Measurements from ENCODE around the gene USPL1.
A peak's percentile ranks its signal among the peaks of the same experiment; 100 is the strongest.

USPL1 gene

GRCh38 chr13:30576528-30576927 lies 41.2 kb upstream of the USPL1 start:
- H3K14ac ChIP-seq (ENCODE audit: low read length in 2 of 2): no peak overlapping the region
- no peak overlapping the region for H4K91ac ChIP-seq (ENCODE audit: low read length)
- H2AK5ac ChIP-seq (ENCODE audit: low read length, severe bottlenecking): no peak overlapping the region
- H3K27ac ChIP-seq (ENCODE audit: low read length, poor library complexity, severe bottlenecking): no peak overlapping the region
- 78% methylated on average over 7 of the region's 7 CpGs for WGBS
- no peak overlapping the region for H3K4ac ChIP-seq (ENCODE audit: low read depth in 1 of 2, low read length in 2 of 2)
- H3K18ac ChIP-seq (ENCODE audit: low read depth in 1 of 2, low read length in 2 of 2): peak overlapping the region in 1 of 2 experiments; percentile 6
- H3K36me3 ChIP-seq (ENCODE audit: control insufficient read depth in 1 of 2, insufficient read depth in 2 of 2, low read depth in 1 of 2, low read length in 2 of 2): no peaks in the 10 kb centered on the region
- H3K9ac ChIP-seq (ENCODE audit: low read length): no peak overlapping the region
- peaks cover 7% of the 10 kb centered on the region for H3K79me1 ChIP-seq (replicated peaks; ENCODE audit: low read length, poor library complexity, severe bottlenecking)
- H3K4me1 ChIP-seq (ENCODE audit: control insufficient read depth, insufficient read depth, low read depth, low read length): peaks cover 4% of the 10 kb centered on the region
- no peak overlapping the region for H2BK12ac ChIP-seq (ENCODE audit: low read length in 2 of 2)
- no peak overlapping the region for H2BK5ac ChIP-seq (ENCODE audit: low read depth, low read length, poor library complexity, severe bottlenecking)
- H3K9me3 ChIP-seq (ENCODE audit: control insufficient read depth, low read length): no peaks in the 10 kb centered on the region
- H3K27me3 ChIP-seq (ENCODE audit: control insufficient read depth in 1 of 2, insufficient read depth in 1 of 2, low read length in 2 of 2): no peaks in the 10 kb centered on the region
- H2AFZ ChIP-seq (ENCODE audit: low read depth, low read length): no peak overlapping the region
- H3K4me2 ChIP-seq (ENCODE audit: low read length, poor library complexity, severe bottlenecking): no peak overlapping the region
- H4K8ac ChIP-seq (ENCODE audit: low read length): no peak overlapping the region
- H2BK120ac ChIP-seq (ENCODE audit: low read depth, low read length): no peak overlapping the region
- H3K4me3 ChIP-seq (ENCODE audit: insufficient read depth in 1 of 2, low read depth in 1 of 2, low read length in 2 of 2): no peak overlapping the region
- H3K23ac ChIP-seq (ENCODE audit: low read length in 2 of 2): no peak overlapping the region
- peak; percentile 48 for DNase-seq
- peak overlapping the region; percentile 46 for H2BK15ac ChIP-seq (ENCODE audit: low read depth, poor library complexity, severe bottlenecking)

DNA sequence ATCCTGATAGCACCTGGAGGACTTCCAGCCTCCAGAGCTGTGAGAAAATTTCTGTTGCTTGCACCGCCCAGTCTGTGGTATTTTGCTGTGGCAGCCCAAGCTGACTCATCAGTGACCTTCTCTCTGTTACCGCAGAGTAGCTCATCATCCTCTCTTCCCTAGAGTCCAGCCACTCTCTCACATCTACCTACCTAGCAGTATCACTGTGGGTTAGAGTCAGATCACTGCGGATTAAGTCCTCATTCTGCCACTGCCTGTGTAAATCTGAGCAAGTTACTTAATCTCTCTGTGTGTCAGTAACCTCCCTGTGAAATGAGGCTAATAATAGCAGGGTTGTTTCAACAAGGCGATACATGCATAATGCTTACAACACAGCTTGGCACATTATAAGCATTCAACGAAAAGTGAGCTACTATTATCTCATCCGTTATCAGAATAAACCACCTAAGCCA lies 40.3 kb upstream of the USPL1 start:
- Histone ChIP-seq H4K91ac (ENCODE audit: low read length) (no peak overlapping the region), H2AFZ (ENCODE audit: low read depth, low read length) (no peak overlapping the region), H4K8ac (ENCODE audit: low read length) (no peak overlapping the region), H3K36me3 (ENCODE audit: control insufficient read depth in 1 of 2, insufficient read depth in 2 of 2, low read depth in 1 of 2, low read length in 2 of 2) (no peaks in the 10 kb centered on the region), H3K18ac (ENCODE audit: low read depth in 1 of 2, low read length in 2 of 2) (no peak overlapping the region), H3K9me3 (ENCODE audit: control insufficient read depth, low read length) (no peaks in the 10 kb centered on the region), H3K4me2 (ENCODE audit: low read length, poor library complexity, severe bottlenecking) (no peak overlapping the region), H2BK5ac (ENCODE audit: low read depth, low read length, poor library complexity, severe bottlenecking) (no peak overlapping the region), H3K4ac (ENCODE audit: low read depth in 1 of 2, low read length in 2 of 2) (no peak overlapping the region), H3K4me3 (ENCODE audit: insufficient read depth in 1 of 2, low read depth in 1 of 2, low read length in 2 of 2) (no peak overlapping the region), H2BK15ac (ENCODE audit: low read depth, poor library complexity, severe bottlenecking) (no peak overlapping the region), H3K14ac (ENCODE audit: low read length in 2 of 2) (no peak overlapping the region), H3K4me1 (ENCODE audit: control insufficient read depth, insufficient read depth, low read depth, low read length) (peaks cover 4% of the 10 kb centered on the region), H2BK12ac (ENCODE audit: low read length in 2 of 2) (no peak overlapping the region), H3K9ac (ENCODE audit: low read length) (no peak overlapping the region), H3K27ac (ENCODE audit: low read length, poor library complexity, severe bottlenecking) (no peak overlapping the region), H3K23ac (ENCODE audit: low read length in 2 of 2) (no peak overlapping the region), H3K79me1 (replicated peaks; ENCODE audit: low read length, poor library complexity, severe bottlenecking) (peaks cover 7% of the 10 kb centered on the region), H3K27me3 (ENCODE audit: control insufficient read depth in 1 of 2, insufficient read depth in 1 of 2, low read length in 2 of 2) (no peaks in the 10 kb centered on the region), H2AK5ac (ENCODE audit: low read length, severe bottlenecking) (no peak overlapping the region), H2BK120ac (ENCODE audit: low read depth, low read length) (no peak overlapping the region)
- WGBS: 49% methylated on average over 6 of the region's 6 CpGs
- peak; percentile 92 for DNase-seq

- Histone ChIP-seq H3K4me1 (ENCODE audit: control insufficient read depth, insufficient read depth, low read depth, low read length) (peaks cover 4% of the 10 kb centered on the region), H3K9me3 (ENCODE audit: control insufficient read depth, low read length) (no peaks in the 10 kb centered on the region), H3K9ac (ENCODE audit: low read length) (no peak overlapping the region), H2AK5ac (ENCODE audit: low read length, severe bottlenecking) (no peak overlapping the region), H3K4me3 (ENCODE audit: insufficient read depth in 1 of 2, low read depth in 1 of 2, low read length in 2 of 2) (no peak overlapping the region), H2BK15ac (ENCODE audit: low read depth, poor library complexity, severe bottlenecking) (no peak overlapping the region), H3K4ac (ENCODE audit: low read depth in 1 of 2, low read length in 2 of 2) (no peak overlapping the region), H3K27ac (ENCODE audit: low read length, poor library complexity, severe bottlenecking) (no peak overlapping the region), H3K18ac (ENCODE audit: low read depth in 1 of 2, low read length in 2 of 2) (no peak overlapping the region), H2BK12ac (ENCODE audit: low read length in 2 of 2) (no peak overlapping the region), H2BK5ac (ENCODE audit: low read depth, low read length, poor library complexity, severe bottlenecking) (no peak overlapping the region), H4K8ac (ENCODE audit: low read length) (no peak overlapping the region), H3K14ac (ENCODE audit: low read length in 2 of 2) (no peak overlapping the region), H2BK120ac (ENCODE audit: low read depth, low read length) (no peak overlapping the region), H3K4me2 (ENCODE audit: low read length, poor library complexity, severe bottlenecking) (no peak overlapping the region), H3K79me1 (replicated peaks; ENCODE audit: low read length, poor library complexity, severe bottlenecking) (peaks cover 7% of the 10 kb centered on the region), H3K23ac (ENCODE audit: low read length in 2 of 2) (no peak overlapping the region), H2AFZ (ENCODE audit: low read depth, low read length) (no peak overlapping the region), H3K27me3 (ENCODE audit: control insufficient read depth in 1 of 2, insufficient read depth in 1 of 2, low read length in 2 of 2) (no peaks in the 10 kb centered on the region), H3K36me3 (ENCODE audit: control insufficient read depth in 1 of 2, insufficient read depth in 2 of 2, low read depth in 1 of 2, low read length in 2 of 2) (no peaks in the 10 kb centered on the region), H4K91ac (ENCODE audit: low read length) (no peak overlapping the region)
- DNase-seq: peak; percentile 14
- WGBS: 90% methylated on average over 1 of the region's 3 CpGs
These were observed 36.7 kb upstream of the USPL1 start for GRCh38 chr13:30580852-30581502.

- 11% methylated on average over 1 of the region's 1 CpG for WGBS
These were observed 36.1 kb upstream of the USPL1 start for GRCh38 chr13:30581582-30581981.

More at GRCh38 chr13:30581582-30581981, 36.1 kb upstream of the USPL1 start:
- no peak overlapping the region for H2BK12ac ChIP-seq (ENCODE audit: low read length in 2 of 2)
- H3K14ac ChIP-seq (ENCODE audit: low read length in 2 of 2): no peak overlapping the region
- H4K91ac ChIP-seq (ENCODE audit: low read length): no peak overlapping the region
- H3K4me2 ChIP-seq (ENCODE audit: low read length, poor library complexity, severe bottlenecking): no peak overlapping the region
- H3K27me3 ChIP-seq (ENCODE audit: control insufficient read depth in 1 of 2, insufficient read depth in 1 of 2, low read length in 2 of 2): no peaks in the 10 kb centered on the region
- no peak overlapping the region for H3K27ac ChIP-seq (ENCODE audit: low read length, poor library complexity, severe bottlenecking)
- no peak overlapping the region for H3K4me3 ChIP-seq (ENCODE audit: insufficient read depth in 1 of 2, low read depth in 1 of 2, low read length in 2 of 2)
- H2BK5ac ChIP-seq (ENCODE audit: low read depth, low read length, poor library complexity, severe bottlenecking): no peak overlapping the region
- no peak overlapping the region for H3K9ac ChIP-seq (ENCODE audit: low read length)
- H2BK120ac ChIP-seq (ENCODE audit: low read depth, low read length): no peak overlapping the region
- no peak overlapping the region for H2AK5ac ChIP-seq (ENCODE audit: low read length, severe bottlenecking)
- peaks cover 2% of the 10 kb centered on the region for H3K4me1 ChIP-seq (ENCODE audit: control insufficient read depth, insufficient read depth, low read depth, low read length)
- H3K79me1 ChIP-seq (replicated peaks; ENCODE audit: low read length, poor library complexity, severe bottlenecking): peaks cover 5% of the 10 kb centered on the region
- H3K23ac ChIP-seq (ENCODE audit: low read length in 2 of 2): no peak overlapping the region
- H2AFZ ChIP-seq (ENCODE audit: low read depth, low read length): no peak overlapping the region
- H3K36me3 ChIP-seq (ENCODE audit: control insufficient read depth in 1 of 2, insufficient read depth in 2 of 2, low read depth in 1 of 2, low read length in 2 of 2): no peaks in the 10 kb centered on the region
- H3K4ac ChIP-seq (ENCODE audit: low read depth in 1 of 2, low read length in 2 of 2): no peak overlapping the region
- no peak overlapping the region for H2BK15ac ChIP-seq (ENCODE audit: low read depth, poor library complexity, severe bottlenecking)
- H4K8ac ChIP-seq (ENCODE audit: low read length): no peak overlapping the region
- no peak overlapping the region for H3K18ac ChIP-seq (ENCODE audit: low read depth in 1 of 2, low read length in 2 of 2)
- no peaks in the 10 kb centered on the region for H3K9me3 ChIP-seq (ENCODE audit: control insufficient read depth, low read length)
- peak; percentile 16 for DNase-seq

All from mesenchymal stem cell (in vitro differentiated cells and primary cell).